SK-N-MC (cell line): ENCODE measurements around the gene MYH4.

Source experiments
- EZH2 ChIP-seq: fragments of 200-600 bp; sonication (generic); IDR thresholded peaks from one replicate; pipeline ENCODE4 v1.6.1; 2017; ENCODE audit warnings: antibody characterized with exemption
- POLR2AphosphoS5 ChIP-seq: IDR thresholded peaks from 2 replicates; pipeline ENCODE4 v1.6.1; 2012; ENCODE audit warnings: mild to moderate bottlenecking, low read depth, low read length, borderline replicate concordance

DNA sequence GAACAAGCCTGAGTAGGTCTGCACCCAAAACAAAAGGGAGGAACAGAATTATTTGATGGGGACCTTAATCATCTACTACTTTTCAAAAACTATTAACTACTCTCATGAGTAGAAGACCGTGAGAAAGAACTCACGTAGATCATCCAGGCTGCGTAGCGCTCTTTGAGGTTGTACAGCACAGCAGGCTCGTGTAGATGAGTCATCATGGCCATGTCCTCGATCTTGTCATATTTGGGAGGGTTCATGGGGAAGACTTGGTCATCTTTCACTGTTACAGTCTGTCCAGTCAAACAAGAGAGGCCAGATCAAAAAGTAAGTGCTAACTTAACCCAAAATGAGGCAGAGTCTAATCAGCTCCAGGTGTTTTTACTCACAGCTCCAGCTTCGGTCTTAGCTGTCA lies 46.7 kb upstream of the MYH4 start:
- TF ChIP-seq EZH2 = no peak
- no peak for TF ChIP-seq POLR2AphosphoS5
